Measurements from ENCODE around the gene AWAT2.

Gene AWAT2, protein sequence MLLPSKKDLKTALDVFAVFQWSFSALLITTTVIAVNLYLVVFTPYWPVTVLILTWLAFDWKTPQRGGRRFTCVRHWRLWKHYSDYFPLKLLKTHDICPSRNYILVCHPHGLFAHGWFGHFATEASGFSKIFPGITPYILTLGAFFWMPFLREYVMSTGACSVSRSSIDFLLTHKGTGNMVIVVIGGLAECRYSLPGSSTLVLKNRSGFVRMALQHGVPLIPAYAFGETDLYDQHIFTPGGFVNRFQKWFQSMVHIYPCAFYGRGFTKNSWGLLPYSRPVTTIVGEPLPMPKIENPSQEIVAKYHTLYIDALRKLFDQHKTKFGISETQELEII

DNA sequence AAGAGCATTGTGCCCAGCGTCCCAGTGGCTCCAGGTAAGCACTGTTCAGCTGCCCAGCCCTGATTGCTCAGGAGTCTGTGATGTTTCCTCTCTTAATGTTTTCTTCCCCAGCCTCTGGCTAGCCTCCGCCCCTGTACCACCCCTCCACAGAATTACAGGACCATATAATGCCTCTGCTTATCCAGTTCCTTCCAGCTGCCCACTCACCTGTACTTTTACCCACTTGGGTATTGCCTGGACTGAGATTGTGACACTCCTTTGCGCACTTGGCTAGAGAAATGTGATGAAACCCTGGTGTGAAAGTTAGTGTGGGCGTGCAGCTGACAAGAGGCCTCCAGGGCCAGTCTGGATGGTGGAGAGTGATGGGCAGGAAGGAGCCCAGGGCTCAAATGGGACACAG lies at the start of gene AWAT2:
TSS of gene AWAT2 (minus strand) at position 14 of the 400 bp plus-strand sequence. CDS start at position 8, 6 bp downstream.
- Mint-ChIP-seq H3K27ac (no peak within 1 kb of the TSS), H3K4me1 (no peaks in the 10 kb centered on the region), H3K4me3 (no peak within 1 kb of the TSS), H3K9me3 (peaks cover 6% of the 10 kb centered on the region), H3K36me3 (ENCODE audit: low read depth) (no peaks in the 10 kb centered on the region), H3K27me3 (ENCODE audit: low read depth) (no peaks in the 10 kb centered on the region)
- TF ChIP-seq, protein P1, sequence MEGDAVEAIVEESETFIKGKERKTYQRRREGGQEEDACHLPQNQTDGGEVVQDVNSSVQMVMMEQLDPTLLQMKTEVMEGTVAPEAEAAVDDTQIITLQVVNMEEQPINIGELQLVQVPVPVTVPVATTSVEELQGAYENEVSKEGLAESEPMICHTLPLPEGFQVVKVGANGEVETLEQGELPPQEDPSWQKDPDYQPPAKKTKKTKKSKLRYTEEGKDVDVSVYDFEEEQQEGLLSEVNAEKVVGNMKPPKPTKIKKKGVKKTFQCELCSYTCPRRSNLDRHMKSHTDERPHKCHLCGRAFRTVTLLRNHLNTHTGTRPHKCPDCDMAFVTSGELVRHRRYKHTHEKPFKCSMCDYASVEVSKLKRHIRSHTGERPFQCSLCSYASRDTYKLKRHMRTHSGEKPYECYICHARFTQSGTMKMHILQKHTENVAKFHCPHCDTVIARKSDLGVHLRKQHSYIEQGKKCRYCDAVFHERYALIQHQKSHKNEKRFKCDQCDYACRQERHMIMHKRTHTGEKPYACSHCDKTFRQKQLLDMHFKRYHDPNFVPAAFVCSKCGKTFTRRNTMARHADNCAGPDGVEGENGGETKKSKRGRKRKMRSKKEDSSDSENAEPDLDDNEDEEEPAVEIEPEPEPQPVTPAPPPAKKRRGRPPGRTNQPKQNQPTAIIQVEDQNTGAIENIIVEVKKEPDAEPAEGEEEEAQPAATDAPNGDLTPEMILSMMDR (IDR thresholded peaks at IDR 0.05; ENCODE audit: unreplicated experiment in 3 of 3) = no peak

DNA sequence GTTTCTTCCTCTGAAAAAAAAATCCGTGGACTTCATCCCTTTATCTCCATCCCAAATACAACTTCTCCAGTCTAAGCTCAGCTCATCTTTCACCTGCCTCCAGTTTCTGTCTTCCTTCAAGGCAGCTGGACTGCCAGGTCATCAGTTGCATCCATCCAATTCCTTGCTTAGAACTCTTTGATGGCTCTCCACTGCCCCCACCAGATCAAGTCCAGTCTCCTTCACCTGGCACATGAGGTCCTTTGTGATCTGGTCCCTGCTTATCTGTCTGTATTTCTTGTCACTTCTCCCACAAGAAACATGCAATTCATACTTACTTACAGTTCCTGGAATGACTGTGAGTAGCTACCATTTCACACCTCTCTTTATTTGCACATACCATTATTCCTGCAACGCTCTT lies 46.3 kb upstream of the AWAT2 start:
- no peaks in the 10 kb centered on the region for H3K36me3 Mint-ChIP-seq (ENCODE audit: low read depth)
- peaks cover 3% of the 10 kb centered on the region for H3K27me3 Mint-ChIP-seq (ENCODE audit: low read depth)
- TF ChIP-seq, protein P1 (IDR thresholded peaks at IDR 0.05; ENCODE audit: unreplicated experiment in 3 of 3) = no peak
- H3K9me3 Mint-ChIP-seq = peaks cover 21% of the 10 kb centered on the region
- no peak overlapping the region for H3K27ac Mint-ChIP-seq
- H3K4me3 Mint-ChIP-seq = no peak overlapping the region
- no peaks in the 10 kb centered on the region for H3K4me1 Mint-ChIP-seq

DNA sequence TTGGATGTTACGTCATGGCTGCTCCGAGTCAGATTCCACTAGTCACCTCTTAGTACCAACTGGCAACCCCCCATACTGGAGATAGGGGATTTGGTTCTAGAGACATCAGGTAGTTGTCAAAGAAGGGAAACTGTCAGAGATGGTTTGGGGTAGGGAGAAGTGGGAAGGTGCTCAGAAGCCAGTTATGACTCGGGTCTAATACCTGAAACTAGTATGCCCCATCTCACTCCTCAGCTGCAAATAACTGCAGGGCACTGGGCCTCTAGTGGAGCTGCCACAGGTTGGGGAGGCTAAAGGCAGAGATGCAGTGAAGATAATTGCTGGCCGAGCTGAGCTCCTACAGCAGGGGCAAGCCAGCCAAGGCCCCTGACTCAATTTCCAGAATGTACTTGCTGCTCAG lies 42.5 kb upstream of the AWAT2 start:
- H3K36me3 Mint-ChIP-seq (ENCODE audit: low read depth) = no peaks in the 10 kb centered on the region
- H3K27ac Mint-ChIP-seq = no peak overlapping the region
- TF ChIP-seq, protein P1 (IDR thresholded peaks at IDR 0.05; ENCODE audit: unreplicated experiment in 3 of 3) = no peak
- peaks cover 12% of the 10 kb centered on the region for H3K9me3 Mint-ChIP-seq
- H3K4me3 Mint-ChIP-seq = no peak overlapping the region
- H3K27me3 Mint-ChIP-seq (ENCODE audit: low read depth) = no peaks in the 10 kb centered on the region
- H3K4me1 Mint-ChIP-seq = peaks cover 12% of the 10 kb centered on the region

DNA sequence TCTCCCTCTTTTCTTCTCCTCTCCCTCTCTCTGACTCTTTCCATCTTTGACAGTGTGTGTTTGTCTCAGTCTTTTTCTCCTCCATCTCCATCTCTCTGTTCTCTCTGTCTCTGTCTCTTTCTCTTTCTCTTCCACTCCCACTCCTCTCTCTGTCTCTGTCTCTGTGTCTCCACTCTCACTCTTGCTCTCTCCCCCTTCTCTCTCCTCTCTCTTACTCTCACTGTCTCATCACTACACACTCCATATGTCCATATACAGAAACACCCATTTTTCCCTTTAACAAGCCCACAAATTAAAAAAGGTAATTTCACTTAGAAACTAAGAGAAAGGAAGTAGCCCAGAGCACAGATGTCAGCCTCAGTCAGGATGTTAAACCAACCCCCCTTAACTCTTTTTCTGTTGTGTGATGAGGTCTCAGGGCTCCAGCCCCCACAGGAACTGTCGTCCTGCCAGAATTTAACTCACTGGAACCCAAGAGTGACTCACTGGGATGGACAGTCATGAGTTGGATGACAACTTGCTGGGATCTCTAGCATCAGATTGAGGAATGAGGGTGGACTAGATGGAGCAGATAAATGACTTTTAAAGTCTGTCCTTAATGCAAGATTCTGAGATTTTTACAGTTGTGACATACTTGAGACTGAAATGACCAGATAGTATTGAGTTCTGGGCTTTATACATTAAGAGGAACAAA lies 40.0 kb upstream of the AWAT2 start:
- H3K4me3 Mint-ChIP-seq = no peak overlapping the region
- H3K27me3 Mint-ChIP-seq (ENCODE audit: low read depth) = no peaks in the 10 kb centered on the region
- H3K36me3 Mint-ChIP-seq (ENCODE audit: low read depth) = no peaks in the 10 kb centered on the region
- no peak overlapping the region for H3K27ac Mint-ChIP-seq
- peaks cover 12% of the 10 kb centered on the region for H3K4me1 Mint-ChIP-seq
- TF ChIP-seq, protein P1 (IDR thresholded peaks at IDR 0.05; ENCODE audit: unreplicated experiment in 3 of 3) = no peak
- peaks cover 5% of the 10 kb centered on the region for H3K9me3 Mint-ChIP-seq

DNA sequence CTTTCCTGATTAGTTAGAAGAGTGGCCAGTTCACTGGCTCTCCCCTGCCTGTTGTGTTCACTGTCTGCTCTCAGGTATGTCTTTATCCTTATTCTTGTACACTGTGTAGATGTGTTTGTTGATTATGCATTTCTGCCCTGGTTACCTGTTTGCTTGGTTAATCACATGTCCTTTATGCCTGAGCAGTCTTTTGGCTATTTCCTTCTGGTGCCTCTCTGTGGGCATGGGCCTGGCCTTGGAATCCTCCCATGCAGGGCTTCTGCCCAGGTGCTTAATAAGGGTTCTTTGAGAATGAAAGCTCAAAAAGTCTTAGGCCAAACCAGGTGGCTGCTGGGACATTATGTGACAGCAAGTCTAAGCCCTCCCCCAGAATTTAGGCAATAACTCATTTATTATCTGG lies 39.0 kb upstream of the AWAT2 start:
- Mint-ChIP-seq H3K4me1 (peaks cover 12% of the 10 kb centered on the region), H3K9me3 (peaks cover 5% of the 10 kb centered on the region), H3K4me3 (no peak overlapping the region), H3K27me3 (ENCODE audit: low read depth) (no peaks in the 10 kb centered on the region), H3K27ac (peak overlapping the region in 1 of 3 experiments; percentile 30), H3K36me3 (ENCODE audit: low read depth) (no peaks in the 10 kb centered on the region)
- TF ChIP-seq, protein P1 (IDR thresholded peaks at IDR 0.05; ENCODE audit: unreplicated experiment in 3 of 3) = no peak

All from nephron (organoid).